HCT116 (cell line): ENCODE data around the gene DISP1. TPM values are rescaled to one million over a fixed set of nuclear protein-coding genes. Genes with fewer than 3 reads are reported as not detected.

Experiments used
- ATAC-seq: fragments of 200-7000 bp; cut with Tn5 transposase; 2 replicates; pipeline ENCODE4 v1.9.1; 2020; ENCODE audit warnings: mild to moderate bottlenecking, moderate library complexity
- BruUV-seq: library from RNA; stranded (reverse); fragments of 400-500 nt; replicated peaks from 2 replicates; lab custom pipeline; 2021; lab: Mats Ljungman, UMichigan
- CTCF ChIA-PET: fragments of 300-600 bp; sonication (Branson Sonifier 250); formaldehyde crosslinking; loops from one replicate; lab custom pipeline; 2021; ENCODE audit warnings: antibody characterized with exemption; lab: Charles Lee
- POLR2A ChIA-PET: fragments of 300-600, 350-600 bp; sonication (Branson Sonifier 250); formaldehyde crosslinking; loops from one replicate; lab custom pipeline; 2021; ENCODE audit warnings: antibody characterized with exemption; lab: Charles Lee
- RAD21 ChIA-PET, 2 experiments: fragments of 300-600 bp; sonication (Branson Sonifier 250); formaldehyde crosslinking; loops; one replicate each; lab custom pipeline; 2023; ENCODE audit warnings: low total read pairs in 2 of 2; ENCODE audit not compliant: uncharacterized antibody in 2 of 2, unreplicated experiment in 2 of 2, low non-redundant PET in 1 of 2; lab: Charles Lee
- DNase-seq: peaks from one replicate; pipeline ENCODE4 v3.0.0-alpha.2; 2010; ENCODE audit warnings: low read depth, low spot score
- H2AFZ ChIP-seq: fragments of 200-600 bp; shearing (Covaris generic), sonication (generic); 2 replicates; pipeline ENCODE4 v1.6.1; 2017; ENCODE audit warnings: low read depth, mixed run types, mixed read lengths, antibody characterized with exemption, low read length; ENCODE audit not compliant: poor library complexity, severe bottlenecking
- H3K27ac ChIP-seq: 2 replicates; pipeline ENCODE4 v1.5.1; 2012; ENCODE audit warnings: low read depth, low read length
- H3K27me3 ChIP-seq: fragments of 200-600 bp; sonication (generic); 2 replicates; pipeline ENCODE4 v1.6.1; 2016; ENCODE audit warnings: mixed run types, low read length, mixed read lengths; ENCODE audit not compliant: insufficient read depth
- H3K36me3 ChIP-seq, 2 experiments: fragments of 200-500 bp in 1 of 2; fragments of 200-600 bp in 1 of 2; sonication (Bioruptor generic) in 1 of 2; sonication (generic) in 1 of 2; 2 replicates each; pipeline versions ENCODE4 v1.5.1 to v1.6.1; 2014 to 2016; ENCODE audit warnings: low read length in 2 of 2, inconsistent platforms in 1 of 2, mixed read lengths in 1 of 2, mixed run types in 1 of 2; ENCODE audit not compliant: insufficient read depth in 2 of 2, control insufficient read depth in 1 of 2
- H3K4me1 ChIP-seq, 2 experiments: fragments of 200-600 bp in 1 of 2; sonication (generic) in 1 of 2; 2 replicates each; pipeline versions ENCODE4 v1.5.1 to v1.6.1; 2012 to 2017; ENCODE audit warnings: low read length in 2 of 2, inconsistent platforms in 1 of 2, mild to moderate bottlenecking in 1 of 2, mixed read lengths in 1 of 2, mixed run types in 1 of 2, moderate library complexity in 1 of 2; ENCODE audit not compliant: insufficient read depth in 2 of 2, control insufficient read depth in 1 of 2
- H3K4me2 ChIP-seq: fragments of 200-600 bp; sonication (generic); 2 replicates; pipeline ENCODE4 v1.6.1; 2017; ENCODE audit warnings: mixed run types, low read length, mixed read lengths
- H3K4me3 ChIP-seq, 2 experiments: fragments of 200-600 bp in 1 of 2; sonication (generic) in 1 of 2; replicated peaks in 1 of 2; 2 replicates each; pipeline ENCODE4 v1.5.1; 2011 to 2016; ENCODE audit warnings: low read length in 2 of 2, control low read depth in 1 of 2, low read depth in 1 of 2, mild to moderate bottlenecking in 1 of 2, mixed read lengths in 1 of 2, mixed run types in 1 of 2
- H3K79me2 ChIP-seq: fragments of 200-600 bp; sonication (generic); 2 replicates; pipeline ENCODE4 v1.6.1; 2017; ENCODE audit warnings: mild to moderate bottlenecking, mixed run types, low read length, moderate library complexity, mixed read lengths; ENCODE audit not compliant: insufficient read depth
- H3K9ac ChIP-seq: fragments of 200-600 bp; sonication (generic); 2 replicates; pipeline ENCODE4 v1.6.1; 2016; ENCODE audit warnings: low read length, mixed read lengths
- H3K9me2 ChIP-seq: fragments of 200-600 bp; sonication (generic), shearing (Covaris generic); 2 replicates; pipeline ENCODE4 v1.6.1; 2017; ENCODE audit warnings: mixed run types, mild to moderate bottlenecking, moderate library complexity; ENCODE audit not compliant: insufficient read depth
- H3K9me3 ChIP-seq, 2 experiments: fragments of 200-500 bp in 1 of 2; fragments of 200-600 bp in 1 of 2; sonication (Bioruptor generic) in 1 of 2; sonication (generic) in 1 of 2; 2 replicates each; pipeline ENCODE4 v1.6.1; 2014 to 2017; ENCODE audit warnings: low read length in 2 of 2, mixed read lengths in 2 of 2, inconsistent platforms in 1 of 2, low read depth in 1 of 2, mild to moderate bottlenecking in 1 of 2, mixed run types in 1 of 2, moderate library complexity in 1 of 2; ENCODE audit not compliant: control insufficient read depth in 1 of 2, insufficient read depth in 1 of 2
- H4K20me1 ChIP-seq: fragments of 200-600 bp; sonication (generic), shearing (Covaris generic); 2 replicates; pipeline ENCODE4 v1.6.1; 2017; ENCODE audit warnings: mixed run types, mild to moderate bottlenecking, moderate library complexity; ENCODE audit not compliant: insufficient read depth
- CBX3 ChIP-seq: IDR thresholded peaks from 2 replicates; pipeline ENCODE4 v1.6.1; 2012; ENCODE audit warnings: low read depth
- EGR1 ChIP-seq: IDR thresholded peaks from 2 replicates; pipeline ENCODE4 v1.6.1; 2012; ENCODE audit warnings: low read depth
- FOSL1 ChIP-seq: IDR thresholded peaks from 2 replicates; pipeline ENCODE4 v1.6.1; 2012; ENCODE audit warnings: low read depth
- POLR2A ChIP-seq: IDR thresholded peaks from 2 replicates; pipeline ENCODE4 v1.7.0; 2011; ENCODE audit warnings: borderline replicate concordance; ENCODE audit not compliant: insufficient read depth, insufficient read length; ENCODE audit errors: extremely low read depth
- RAD21 ChIP-seq: IDR thresholded peaks from 2 replicates; pipeline ENCODE4 v1.6.1; 2012; ENCODE audit warnings: low read depth, mild to moderate bottlenecking
- REST ChIP-seq: IDR thresholded peaks from 2 replicates; pipeline ENCODE4 v1.6.1; 2012; ENCODE audit warnings: low read depth
- SIN3A ChIP-seq: IDR thresholded peaks from 2 replicates; pipeline ENCODE4 v1.6.1; 2012; ENCODE audit warnings: low read depth
- ZFX ChIP-seq: fragments of 450-650 bp; IDR thresholded peaks from 2 replicates; pipeline ENCODE4 v1.6.1; 2017
- ZNF274 ChIP-seq: fragments of 200-500 bp; sonication (Bioruptor generic); IDR thresholded peaks from 2 replicates; pipeline ENCODE4 v1.6.1; 2014; ENCODE audit warnings: mild to moderate bottlenecking, low read depth, low read length, inconsistent platforms
- intact Hi-C: fragments of 100-400 bp; cut with micrococcal nuclease; formaldehyde crosslinking; loops from 2 replicates; pipeline ENCODE4 v1.10.0; 2022
- total RNA-seq: library from RNA; stranded (reverse); gene quantifications from one replicate; pipeline ENCODE4 v1.2.1, GENCODE V29; 2021; ENCODE audit not compliant: unreplicated experiment
- TF ChIP-seq, protein P1 (sequence below): IDR thresholded peaks from 2 replicates; pipeline ENCODE4 v1.6.1; 2012

Gene DISP1
- total RNA-seq, 1 experiment from 2014 or later, result 4.2 TPM

DNA sequence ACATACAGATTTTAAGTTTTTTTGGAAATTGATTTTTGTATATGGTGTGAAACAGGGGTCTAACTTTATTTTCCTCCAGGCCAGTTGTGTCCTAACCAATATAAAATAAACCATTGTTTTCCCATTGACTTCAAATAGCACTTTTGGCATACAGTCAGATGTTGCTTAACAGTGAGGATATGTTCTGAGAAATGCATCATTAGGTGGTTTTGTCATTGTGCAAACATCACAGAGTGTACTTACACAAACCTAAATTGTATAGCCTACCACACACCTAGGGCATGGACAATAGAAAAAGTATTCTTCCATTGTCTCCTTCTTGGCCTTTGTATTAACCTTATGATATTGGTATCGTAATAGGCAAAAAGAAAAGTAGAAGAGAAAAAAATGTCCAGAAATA is 37.4 kb upstream of the DISP1 start:
- Histone ChIP-seq H3K9me2 (no peaks in the 10 kb centered on the region; the same call in 1 of the 2 replicates), H2AFZ (no peak overlapping the region), H3K79me2 (no peaks in the 10 kb centered on the region), H3K4me3 (no peak overlapping the region), H3K36me3 (no peaks in the 10 kb centered on the region), H3K27me3 (no peaks in the 10 kb centered on the region), H3K27ac (no peak overlapping the region), H3K9ac (no peak overlapping the region), H3K4me1 (no peaks in the 10 kb centered on the region), H3K9me3 (no peaks in the 10 kb centered on the region), H4K20me1 (no peaks in the 10 kb centered on the region), H3K4me2 (no peak overlapping the region)
- RAD21 ChIA-PET, result no interaction called here
- DNase-seq (no peak), ATAC-seq (no peak)
- CTCF ChIA-PET, result no interaction called here
- POLR2A ChIA-PET, result interaction anchor here (1.1 kb wide), 1 partner anchor 8 kb away, joined by 3 read pairs; no protein-coding TSS in a partner anchor
- intact Hi-C loops, result no loop called here
- BruUV-seq, result no TSS peak
- TF ChIP-seq POLR2A (no peak), FOSL1 (no peak), SIN3A (no peak), ZFX (no peak), EGR1 (no peak), CBX3 (no peak), REST (no peak), ZNF274 (no peak), RAD21 (no peak)
- TF ChIP-seq, protein P1, sequence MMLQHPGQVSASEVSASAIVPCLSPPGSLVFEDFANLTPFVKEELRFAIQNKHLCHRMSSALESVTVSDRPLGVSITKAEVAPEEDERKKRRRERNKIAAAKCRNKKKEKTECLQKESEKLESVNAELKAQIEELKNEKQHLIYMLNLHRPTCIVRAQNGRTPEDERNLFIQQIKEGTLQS, result no peak
